Lower leg skin (tissue), 3 donors: ENCODE results near the gene ACTG1.

ENCODE experiments used
- CTCF ChIP-seq, 3 donors: fragments of 450-650 bp; IDR thresholded peaks; one replicate each; pipeline ENCODE4 v1.5.1; 2016; ENCODE audit warnings: antibody characterized with exemption in 3 of 3, mild to moderate bottlenecking in 3 of 3, moderate library complexity in 2 of 3
- POLR2A ChIP-seq, 2 donors: fragments of 450-650 bp; IDR thresholded peaks; one replicate each; pipeline ENCODE4 v1.6.1; 2016 to 2017; ENCODE audit warnings: antibody characterized with exemption in 2 of 2, mild to moderate bottlenecking in 1 of 2, moderate library complexity in 1 of 2

GRCh38 chr17:81550830-81551457, 38.3 kb upstream of the ACTG1 start:
- no peak for TF ChIP-seq CTCF (IDR thresholded peaks at IDR 0.05)
- TF ChIP-seq POLR2A (IDR thresholded peaks at IDR 0.05) = no peak
